Retina (tissue), 1 donor: ENCODE results near the gene IL17RB.

ENCODE experiments used
- DNase-seq: peaks from one replicate; pipeline ENCODE4 v3.0.0-alpha.2; 2016

The IL17RB gene

GRCh38 chr3:53833700-53834099 is 12.7 kb upstream of the IL17RB start:
- no peak for DNase-seq

- no peak for DNase-seq
Measured at GRCh38 chr3:53834429-53835095, 11.8 kb upstream of the IL17RB start.

GRCh38 chr3:53835257-53835656 is 11.1 kb upstream of the IL17RB start:
- no peak for DNase-seq

- DNase-seq, result no peak
Measured at GRCh38 chr3:53836084-53836872, 10.1 kb upstream of the IL17RB start.

DNA sequence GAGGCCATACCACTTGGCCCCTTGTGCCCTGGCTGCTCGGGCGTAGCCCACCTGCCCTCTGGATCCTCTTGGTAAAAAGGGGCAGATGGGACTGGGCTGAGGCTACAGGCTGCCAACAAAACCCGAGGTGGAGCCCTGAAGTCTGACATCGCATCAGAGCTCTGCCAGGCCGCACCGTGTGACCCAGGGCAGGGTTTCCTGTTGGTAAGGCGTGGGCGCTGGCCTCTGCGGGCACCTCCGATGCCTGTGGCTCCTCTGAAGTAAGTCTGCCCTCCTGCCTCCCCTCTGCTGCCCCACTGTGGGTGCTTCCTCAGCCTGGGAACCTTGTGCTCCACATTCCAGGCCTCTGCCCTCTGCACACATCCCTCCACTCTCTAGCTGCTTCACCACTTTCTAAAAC is 9.0 kb upstream of the IL17RB start:
- no peak for DNase-seq

DNA sequence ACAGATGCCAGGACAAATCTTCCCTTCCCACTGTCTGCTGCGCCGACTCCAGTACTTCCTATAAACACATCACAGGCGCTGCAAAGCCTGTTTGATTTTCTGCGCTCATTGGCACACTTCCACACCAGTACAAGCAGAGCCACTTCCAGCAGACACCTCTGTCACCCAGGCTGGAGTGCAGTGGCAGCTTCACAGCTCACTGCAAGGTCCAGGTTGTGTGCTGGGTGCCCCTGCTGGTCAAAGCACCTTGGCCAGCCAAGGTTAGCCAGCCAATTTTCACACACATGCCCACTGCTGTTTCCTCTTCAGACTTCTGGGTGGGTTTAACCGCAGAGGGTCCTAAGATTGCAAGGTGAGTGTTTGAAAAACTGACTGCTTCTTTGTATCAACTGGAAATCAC is 5.1 kb upstream of the IL17RB start:
- DNase-seq, result no peak

- peak; percentile 58 for DNase-seq
Measured at GRCh38 chr3:53842436-53843194, 3.8 kb upstream of the IL17RB start.

GRCh38 chr3:53843195-53844177 is 2.9 kb upstream of the IL17RB start:
- DNase-seq, result no peak

DNA sequence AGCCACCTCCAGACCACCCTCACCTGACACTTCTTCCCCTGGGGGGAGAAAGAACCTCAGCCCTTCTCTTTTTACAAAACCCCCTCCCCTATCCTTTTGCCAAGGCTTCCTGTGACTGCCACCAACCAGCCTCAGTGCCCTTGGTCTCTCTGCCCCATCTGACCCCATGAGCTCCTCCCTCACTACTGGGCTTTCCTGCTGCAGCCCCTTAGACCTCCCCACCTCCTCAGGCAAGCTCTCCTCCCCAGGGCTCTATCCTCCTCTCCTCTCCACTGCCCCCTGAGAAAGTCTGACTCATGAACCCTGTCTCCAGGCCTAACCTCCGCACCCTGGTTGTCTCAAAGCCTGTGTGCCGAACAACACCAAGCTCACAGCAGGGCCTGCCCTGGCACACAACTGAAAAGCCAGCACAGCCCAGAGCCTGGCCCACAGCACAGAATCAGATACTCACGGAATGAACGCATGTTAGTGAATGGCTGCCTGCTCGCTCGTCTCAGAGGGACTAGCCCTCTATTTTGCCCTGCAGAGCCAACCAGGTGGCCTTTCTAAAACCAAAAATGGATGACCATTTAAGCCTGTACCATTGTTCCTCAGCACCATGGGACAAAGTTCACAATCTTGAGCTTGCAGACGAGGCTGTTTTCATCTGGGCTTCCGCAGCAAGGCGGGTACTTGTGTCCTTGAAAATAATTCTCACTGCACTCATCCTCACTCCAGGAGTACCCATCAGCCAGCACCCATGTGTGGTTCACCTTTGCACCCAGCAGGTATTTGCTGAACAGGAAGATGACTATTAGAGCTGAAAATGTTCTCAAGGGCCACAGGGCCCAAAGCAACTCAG is 1.9 kb upstream of the IL17RB start:
- no peak for DNase-seq

GRCh38 chr3:53845103-53845880 is 1.1 kb upstream of the IL17RB start:
- DNase-seq, result peak; percentile 70

GRCh38 chr3:53845881-53846133 is 561 bp upstream of the IL17RB start:
- DNase-seq, result peak; percentile 72

GRCh38 chr3:53846851-53847155 is 435 bp downstream of the IL17RB start:
- no peak for DNase-seq

DNA sequence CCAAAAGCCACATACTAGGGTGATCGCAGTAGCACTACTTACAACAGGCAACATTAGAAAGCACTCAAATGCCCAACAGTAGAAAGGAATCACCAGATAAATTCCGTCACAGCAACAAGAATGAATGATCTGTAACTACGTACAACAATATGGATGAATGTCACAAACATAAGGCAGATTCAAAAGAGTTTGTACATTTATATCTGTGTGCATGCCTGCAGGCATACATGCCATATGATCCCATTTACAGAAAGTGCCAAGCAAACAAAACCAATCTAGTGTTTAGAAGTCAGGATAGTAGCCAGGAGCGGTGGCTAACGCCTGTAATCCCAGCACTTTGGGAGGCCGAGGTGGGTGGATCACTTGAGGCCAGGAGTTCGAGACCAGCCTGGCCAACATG is 3.5 kb downstream of the IL17RB start:
- DNase-seq, result no peak

- DNase-seq, result no peak
Measured at GRCh38 chr3:53850895-53851294, 4.5 kb downstream of the IL17RB start.

DNA sequence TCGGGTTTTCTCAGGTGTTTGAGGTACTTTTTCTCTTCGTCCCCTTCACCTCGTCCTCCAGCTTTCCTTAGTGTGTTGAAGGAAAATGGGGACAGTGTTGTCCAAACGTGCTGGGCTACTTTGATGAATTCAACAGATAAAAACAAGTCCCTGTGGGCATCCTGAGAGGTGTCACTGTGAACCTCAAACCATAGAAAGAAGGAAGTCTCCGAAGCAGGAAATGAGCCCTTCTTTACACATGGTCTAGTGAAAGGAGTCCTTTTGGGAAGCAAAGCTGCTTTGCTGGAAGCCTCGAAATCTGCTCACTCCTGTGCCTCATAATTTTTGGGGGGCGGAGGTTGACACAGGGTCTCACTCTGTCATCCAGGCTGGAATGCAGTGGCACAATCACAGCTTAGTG is 10.6 kb downstream of the IL17RB start:
- DNase-seq, result no peak

DNA sequence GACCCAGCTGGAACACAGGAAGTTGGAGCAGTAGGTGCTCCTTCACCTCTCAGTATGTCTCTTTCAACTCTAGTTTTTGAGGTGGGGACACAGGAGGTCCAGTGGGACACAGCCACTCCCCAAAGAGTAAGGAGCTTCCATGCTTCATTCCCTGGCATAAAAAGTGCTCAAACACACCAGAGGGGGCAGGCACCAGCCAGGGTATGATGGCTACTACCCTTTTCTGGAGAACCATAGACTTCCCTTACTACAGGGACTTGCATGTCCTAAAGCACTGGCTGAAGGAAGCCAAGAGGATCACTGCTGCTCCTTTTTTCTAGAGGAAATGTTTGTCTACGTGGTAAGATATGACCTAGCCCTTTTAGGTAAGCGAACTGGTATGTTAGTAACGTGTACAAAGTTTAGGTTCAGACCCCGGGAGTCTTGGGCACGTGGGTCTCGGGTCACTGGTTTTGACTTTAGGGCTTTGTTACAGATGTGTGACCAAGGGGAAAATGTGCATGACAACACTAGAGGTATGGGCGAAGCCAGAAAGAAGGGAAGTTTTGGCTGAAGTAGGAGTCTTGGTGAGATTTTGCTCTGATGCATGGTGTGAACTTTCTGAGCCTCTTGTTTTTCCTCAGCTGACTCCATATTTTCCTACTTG is 11.9 kb downstream of the IL17RB start:
- no peak for DNase-seq

DNA sequence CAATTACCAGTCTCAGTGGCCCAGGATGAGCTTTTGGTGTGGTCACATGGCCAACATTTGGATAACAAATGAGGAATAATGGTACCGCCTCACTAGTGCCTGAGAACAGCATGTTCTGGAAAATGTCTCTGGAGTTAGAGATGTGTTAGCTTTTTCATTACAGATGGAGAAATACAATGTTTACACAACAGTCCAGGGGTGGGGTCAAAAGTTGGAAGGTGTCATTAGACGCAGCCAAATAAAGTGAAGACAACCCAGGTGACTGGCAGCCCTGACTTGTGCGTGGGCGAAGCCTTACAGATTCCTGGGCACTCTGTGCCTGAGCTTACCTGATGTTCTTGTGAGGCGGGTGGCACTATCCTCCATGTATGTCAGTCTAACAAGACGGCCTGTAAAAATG is 12.8 kb downstream of the IL17RB start:
- no peak for DNase-seq

- no peak for DNase-seq
Measured at GRCh38 chr3:53860196-53860595, 13.8 kb downstream of the IL17RB start.

GRCh38 chr3:53862241-53862640 is 15.9 kb downstream of the IL17RB start:
- DNase-seq, result no peak

- no peak for DNase-seq
Measured at GRCh38 chr3:53863145-53863544, 16.8 kb downstream of the IL17RB start.
